Stomach smooth muscle (tissue), 2 donors: ENCODE measurements around the gene GTF3C1.
A peak's percentile ranks its signal among the peaks of the same experiment; 100 is the strongest.

Experiments used
- H3K27ac ChIP-seq: one replicate; pipeline ENCODE4 v1.7.0; 2013; ENCODE audit warnings: mild to moderate bottlenecking, low read length, inconsistent platforms
- H3K27me3 ChIP-seq, 2 donors: one replicate each; pipeline ENCODE4 v1.7.0; 2013; ENCODE audit warnings: low read length in 2 of 2; ENCODE audit not compliant: insufficient read depth in 2 of 2, control insufficient read depth in 1 of 2
- H3K36me3 ChIP-seq, 2 donors: one replicate each; pipeline ENCODE4 v1.7.0; 2013; ENCODE audit warnings: low read length in 2 of 2; ENCODE audit not compliant: control insufficient read depth in 2 of 2, insufficient read depth in 2 of 2
- H3K4me1 ChIP-seq: one replicate; pipeline ENCODE4 v1.7.0; 2013; ENCODE audit warnings: low read length; ENCODE audit not compliant: control insufficient read depth, insufficient read depth
- H3K4me3 ChIP-seq, 2 donors: one replicate each; pipeline ENCODE4 v1.7.0; 2013; ENCODE audit warnings: low read length in 2 of 2
- H3K9ac ChIP-seq, 2 donors: one replicate each; pipeline ENCODE4 v1.7.0; 2013; ENCODE audit warnings: low read length in 2 of 2, mild to moderate bottlenecking in 1 of 2
- H3K9me3 ChIP-seq, 2 donors: one replicate each; pipeline ENCODE4 v1.7.0; 2013; ENCODE audit warnings: low read length in 2 of 2; ENCODE audit not compliant: control insufficient read depth in 2 of 2
- donor health status: healthy.
- donor health status: Pancreatic carcinoma.

The GTF3C1 gene

GRCh38 chr16:27549746-27550581 is at the start of gene GTF3C1, which contains the start of gene KATNIP:
GTF3C1 (minus strand) TSS chr16:27549913; CDS start chr16:27549890, 23 bp downstream.
KATNIP (plus strand) TSS chr16:27550144; CDS start chr16:27550171, 27 bp downstream.
- Histone ChIP-seq H3K9ac (peak within 1 kb of the TSS; percentile 93 to 98), H3K9me3 (no peaks in the 10 kb centered on the region), H3K4me3 (peak within 1 kb of the TSS; percentile 97 to 100), H3K4me1 (peaks cover 31% of the 10 kb centered on the region), H3K27ac (peak within 1 kb of the TSS; percentile 74), H3K36me3 (peaks cover 0 to 5% of the 10 kb centered on the region in 2 donors), H3K27me3 (no peaks in the 10 kb centered on the region)

- no peaks in the 10 kb centered on the region for H3K9me3 ChIP-seq
- H3K36me3 ChIP-seq, result peaks cover 0 to 2% of the 10 kb centered on the region in 2 donors
- no peak overlapping the region for H3K27ac ChIP-seq
- H3K27me3 ChIP-seq, result no peaks in the 10 kb centered on the region
- no peak overlapping the region for H3K4me3 ChIP-seq
- no peaks in the 10 kb centered on the region for H3K4me1 ChIP-seq
- H3K9ac ChIP-seq, result no peak overlapping the region
Observed at GRCh38 chr16:27598931-27599565, 49.3 kb upstream of the GTF3C1 start.

- no peaks in the 10 kb centered on the region for H3K4me1 ChIP-seq
Observed at GRCh38 chr16:27598220-27598619, 48.5 kb upstream of the GTF3C1 start.

GRCh38 chr16:27597361-27597760 is 47.6 kb upstream of the GTF3C1 start:
- H3K36me3 ChIP-seq, result peaks cover 0 to 2% of the 10 kb centered on the region in 2 donors
- no peaks in the 10 kb centered on the region for H3K27me3 ChIP-seq
- no peaks in the 10 kb centered on the region for H3K9me3 ChIP-seq
- H3K4me3 ChIP-seq, result no peak overlapping the region
- H3K4me1 ChIP-seq, result no peaks in the 10 kb centered on the region
- no peak overlapping the region for H3K9ac ChIP-seq
- no peak overlapping the region for H3K27ac ChIP-seq

More at GRCh38 chr16:27598220-27598619, 48.5 kb upstream of the GTF3C1 start:
- no peaks in the 10 kb centered on the region for H3K27me3 ChIP-seq
- no peaks in the 10 kb centered on the region for H3K9me3 ChIP-seq
- no peak overlapping the region for H3K4me3 ChIP-seq
- H3K36me3 ChIP-seq, result peaks cover 0 to 2% of the 10 kb centered on the region in 2 donors
- H3K27ac ChIP-seq, result no peak overlapping the region
- H3K9ac ChIP-seq, result no peak overlapping the region

GRCh38 chr16:27596411-27596810 is 46.7 kb upstream of the GTF3C1 start:
- Histone ChIP-seq H3K4me3 (no peak overlapping the region), H3K4me1 (no peaks in the 10 kb centered on the region), H3K27me3 (no peaks in the 10 kb centered on the region), H3K36me3 (peaks cover 0 to 2% of the 10 kb centered on the region in 2 donors), H3K27ac (no peak overlapping the region), H3K9ac (no peak overlapping the region), H3K9me3 (no peaks in the 10 kb centered on the region)

GRCh38 chr16:27595993-27596392 is 46.3 kb upstream of the GTF3C1 start:
- no peaks in the 10 kb centered on the region for H3K9me3 ChIP-seq
- no peak overlapping the region for H3K9ac ChIP-seq
- no peaks in the 10 kb centered on the region for H3K4me1 ChIP-seq
- peaks cover 0 to 2% of the 10 kb centered on the region in 2 donors for H3K36me3 ChIP-seq
- no peak overlapping the region for H3K4me3 ChIP-seq
- no peak overlapping the region for H3K27ac ChIP-seq
- H3K27me3 ChIP-seq, result no peaks in the 10 kb centered on the region

GRCh38 chr16:27595475-27595874 is 45.8 kb upstream of the GTF3C1 start:
- Histone ChIP-seq H3K27me3 (no peaks in the 10 kb centered on the region), H3K4me1 (no peaks in the 10 kb centered on the region), H3K9ac (no peak overlapping the region), H3K27ac (no peak overlapping the region), H3K4me3 (no peak overlapping the region), H3K9me3 (no peaks in the 10 kb centered on the region), H3K36me3 (peaks cover 0 to 2% of the 10 kb centered on the region in 2 donors)

GRCh38 chr16:27591837-27592236 is 42.1 kb upstream of the GTF3C1 start:
- Histone ChIP-seq H3K27ac (no peak overlapping the region), H3K9me3 (peaks cover 0 to 3% of the 10 kb centered on the region in 2 donors), H3K4me3 (no peak overlapping the region), H3K4me1 (no peaks in the 10 kb centered on the region), H3K27me3 (no peaks in the 10 kb centered on the region), H3K9ac (no peak overlapping the region), H3K36me3 (no peaks in the 10 kb centered on the region)

GRCh38 chr16:27588057-27588456 is 38.3 kb upstream of the GTF3C1 start:
- Histone ChIP-seq H3K4me1 (no peaks in the 10 kb centered on the region), H3K36me3 (no peaks in the 10 kb centered on the region), H3K4me3 (no peak overlapping the region), H3K9ac (no peak overlapping the region), H3K27me3 (no peaks in the 10 kb centered on the region), H3K27ac (no peak overlapping the region), H3K9me3 (peaks cover 0 to 3% of the 10 kb centered on the region in 2 donors)

GRCh38 chr16:27586711-27587110 is 37.0 kb upstream of the GTF3C1 start:
- Histone ChIP-seq H3K4me3 (no peak overlapping the region), H3K9ac (no peak overlapping the region), H3K27me3 (no peaks in the 10 kb centered on the region), H3K36me3 (no peaks in the 10 kb centered on the region), H3K4me1 (no peaks in the 10 kb centered on the region), H3K27ac (no peak overlapping the region), H3K9me3 (peaks cover 0 to 3% of the 10 kb centered on the region in 2 donors)
